Prostate gland (tissue), 2 donors: ENCODE data around the gene ARID3B. TPM values are rescaled to one million over a fixed set of nuclear protein-coding genes. Genes with fewer than 3 reads are reported as not detected.

ENCODE experiments used
- DNase-seq: peaks from one replicate; pipeline ENCODE4 v3.0.0-alpha.2; 2019; ENCODE audit warnings: low spot score
- H3K27ac ChIP-seq, 2 donors: fragments of 200-600 bp; sonication (generic); 2 replicates each; pipeline ENCODE4 v1.5.1; 2017 to 2019
- H3K27me3 ChIP-seq: fragments of 200-600 bp; sonication (generic); replicated peaks from 2 replicates; pipeline ENCODE4 v1.5.1; 2019; ENCODE audit not compliant: insufficient read depth
- H3K36me3 ChIP-seq, 2 donors: fragments of 200-600 bp; sonication (generic); 1 replicate in 1 of 2; 2 replicates in 1 of 2; pipeline versions ENCODE4 v1.5.1 to v1.8.1; 2017 to 2019
- H3K4me1 ChIP-seq: fragments of 200-600 bp; sonication (generic); replicated peaks from 2 replicates; pipeline ENCODE4 v1.5.1; 2019
- H3K4me3 ChIP-seq, 2 donors: fragments of 200-600 bp; sonication (generic); 2 replicates each; pipeline ENCODE4 v1.5.1; 2017 to 2019
- H3K9me3 ChIP-seq: fragments of 200-600 bp; sonication (generic); 2 replicates; pipeline ENCODE4 v1.5.1; 2017
- CTCF ChIP-seq, 4 experiments: fragments of 200-600 bp in 2 of 4; fragments of 450-650 bp in 2 of 4; sonication (generic) in 2 of 4; IDR thresholded peaks; 1 replicate in 3 of 4; 2 replicates in 1 of 4; pipeline ENCODE4 v1.5.1; 2016 to 2019; ENCODE audit warnings: antibody characterized with exemption in 4 of 4, mild to moderate bottlenecking in 2 of 4, moderate library complexity in 2 of 4
- POLR2A ChIP-seq: fragments of 450-650 bp; IDR thresholded peaks from one replicate; pipeline ENCODE4 v1.6.1; 2016; ENCODE audit warnings: antibody characterized with exemption, mild to moderate bottlenecking
- POLR2AphosphoS5 ChIP-seq: sonication (generic); formaldehyde crosslinking; IDR thresholded peaks from one replicate; pipeline ENCODE4 v1.6.1; 2017; ENCODE audit warnings: antibody characterized with exemption
- WGBS: methylation state at CpG from one replicate; pipeline ENCODE4 v1.1.5; 2018; 5-methylcytosine and 5-hydroxymethylcytosine counted together
- intact Hi-C: fragments of 100-400 bp; cut with DNase I; formaldehyde crosslinking; loops from one replicate; pipeline ENCODE4 v1.14.2; 2022
- total RNA-seq, 2 donors: library from RNA; depleted of rRNA; stranded (reverse); fragments of >200 nt; gene quantifications; one replicate each; pipeline ENCODE4 v1.1.0, GENCODE V29; 2016

Gene ARID3B
- total RNA-seq, 2 donors from 2014 or later = 5.1 to 36.7 TPM

- Histone ChIP-seq H3K9me3 (no peaks in the 10 kb centered on the region), H3K27me3 (no peaks in the 10 kb centered on the region), H3K36me3 (no peaks in the 10 kb centered on the region), H3K4me1 (no peaks in the 10 kb centered on the region), H3K27ac (no peak overlapping the region), H3K4me3 (no peak overlapping the region)
- no peak for DNase-seq
- TF ChIP-seq POLR2A (no peak), CTCF (IDR thresholded peaks at IDR 0.05) (no peak), POLR2AphosphoS5 (no peak)
- intact Hi-C loops = no loop called here
- WGBS = 34% methylated on average over 3 of the region's 3 CpGs
Measured at GRCh38 chr15:74585191-74585590, 44.2 kb downstream of the ARID3B start.

- Histone ChIP-seq H3K9me3 (no peaks in the 10 kb centered on the region), H3K4me3 (no peak overlapping the region), H3K27me3 (no peaks in the 10 kb centered on the region), H3K4me1 (no peaks in the 10 kb centered on the region), H3K36me3 (no peaks in the 10 kb centered on the region), H3K27ac (no peak overlapping the region)
- no peak for DNase-seq
- no peak for TF ChIP-seq CTCF (IDR thresholded peaks at IDR 0.05)
- no peak for TF ChIP-seq POLR2AphosphoS5
- no peak for TF ChIP-seq POLR2A
- intact Hi-C loops = no loop called here
- WGBS = 83% methylated on average over 9 of the region's 9 CpGs
Measured at GRCh38 chr15:74585857-74586256, 44.8 kb downstream of the ARID3B start.

- intact Hi-C loops = no loop called here
- Histone ChIP-seq H3K9me3 (no peaks in the 10 kb centered on the region), H3K27ac (no peak overlapping the region), H3K27me3 (no peaks in the 10 kb centered on the region), H3K36me3 (no peaks in the 10 kb centered on the region), H3K4me1 (no peaks in the 10 kb centered on the region), H3K4me3 (no peak overlapping the region)
- no peak for TF ChIP-seq CTCF (IDR thresholded peaks at IDR 0.05)
- no peak for TF ChIP-seq POLR2A
- no peak for TF ChIP-seq POLR2AphosphoS5
- WGBS = 96% methylated on average over 6 of the region's 6 CpGs
- no peak for DNase-seq
Measured at GRCh38 chr15:74589826-74590225, 48.8 kb downstream of the ARID3B start.

GRCh38 chr15:74592222-74592621 is 51.2 kb downstream of the ARID3B start:
- intact Hi-C loops = no loop called here
- DNase-seq = no peak
- H3K36me3 ChIP-seq = no peaks in the 10 kb centered on the region
- no peak overlapping the region for H3K4me3 ChIP-seq
- 61% methylated on average over 3 of the region's 3 CpGs for WGBS
- TF ChIP-seq POLR2A (no peak), CTCF (IDR thresholded peaks at IDR 0.05) (no peak), POLR2AphosphoS5 (no peak)
- no peaks in the 10 kb centered on the region for H3K27me3 ChIP-seq
- H3K9me3 ChIP-seq = no peaks in the 10 kb centered on the region
- H3K4me1 ChIP-seq = no peaks in the 10 kb centered on the region
- no peak overlapping the region for H3K27ac ChIP-seq

- Histone ChIP-seq H3K27me3 (no peaks in the 10 kb centered on the region), H3K4me3 (no peak overlapping the region), H3K36me3 (no peaks in the 10 kb centered on the region), H3K27ac (no peak overlapping the region), H3K9me3 (no peaks in the 10 kb centered on the region), H3K4me1 (peaks cover 2% of the 10 kb centered on the region)
- DNase-seq = no peak
- WGBS = 86% methylated on average over 7 of the region's 7 CpGs
- no peak for TF ChIP-seq POLR2A
- no peak for TF ChIP-seq CTCF (IDR thresholded peaks at IDR 0.05)
- no peak for TF ChIP-seq POLR2AphosphoS5
- intact Hi-C loops = no loop called here
Measured at GRCh38 chr15:74593122-74593521, 52.1 kb downstream of the ARID3B start.
